Inflammatory macrophage treated with lipopolysaccharide for 1 hour (primary cell): Measurements from ENCODE around the gene CCNI.
"Not testable (repeated sequence)": the region's sequence is repeated elsewhere in the genome, so short reads cannot be mapped to it uniquely, and the experiment has no call there.

Experiments
- DNase-seq, 2 donors: peaks; one replicate each; pipeline ENCODE4 v3.0.0-alpha.2; 2020 to 2022

CCNI gene

GRCh38 chr4:77037736-77038135 lies 38.1 kb downstream of the CCNI start:
- DNase-seq, result no peak

GRCh38 chr4:77037168-77037567 lies 38.6 kb downstream of the CCNI start:
- not testable (repeated sequence) for DNase-seq

- DNase-seq, result no peak
Observed at GRCh38 chr4:77036206-77036605, 39.6 kb downstream of the CCNI start.

GRCh38 chr4:77035153-77035552 lies 40.6 kb downstream of the CCNI start:
- no peak for DNase-seq

- DNase-seq, result no peak
Observed at GRCh38 chr4:77031544-77031943, 44.2 kb downstream of the CCNI start.

GRCh38 chr4:77029757-77030156 lies 46.0 kb downstream of the CCNI start:
- DNase-seq, result not testable (repeated sequence)

GRCh38 chr4:77028246-77028645 lies 47.5 kb downstream of the CCNI start:
- DNase-seq, result no peak

- no peak for DNase-seq
Observed at GRCh38 chr4:77026322-77026704, 49.5 kb downstream of the CCNI start.

- DNase-seq, result no peak
Observed at GRCh38 chr4:77025643-77026321, 50.0 kb downstream of the CCNI start.

GRCh38 chr4:77023920-77024319 lies 51.9 kb downstream of the CCNI start:
- no peak for DNase-seq

GRCh38 chr4:77022560-77023179 lies 53.1 kb downstream of the CCNI start:
- DNase-seq, result no peak

GRCh38 chr4:77021614-77022089 lies 54.1 kb downstream of the CCNI start:
- DNase-seq, result peak in 1 of 2 donors; percentile 50

- DNase-seq, result no peak
Observed at GRCh38 chr4:77020017-77020416, 55.8 kb downstream of the CCNI start.

- DNase-seq, result peak in 1 of 2 donors; percentile 35
Observed at GRCh38 chr4:77015390-77015789, 60.4 kb downstream of the CCNI start.

GRCh38 chr4:77014256-77014655 lies 61.5 kb downstream of the CCNI start:
- no peak for DNase-seq

- no peak for DNase-seq
Observed at GRCh38 chr4:77012726-77013125, 63.1 kb downstream of the CCNI start.

- peak; percentile 20 to 52 for DNase-seq
Observed at GRCh38 chr4:77010841-77011354, 64.9 kb downstream of the CCNI start.

GRCh38 chr4:77009511-77010115 lies 66.2 kb downstream of the CCNI start:
- DNase-seq, result peak; percentile 30 to 36

- DNase-seq, result peak; percentile 84 to 93
Observed at GRCh38 chr4:77007358-77008230, 68.2 kb downstream of the CCNI start.

GRCh38 chr4:77006753-77007353 lies 68.9 kb downstream of the CCNI start:
- no peak for DNase-seq

GRCh38 chr4:77003400-77003799 lies 72.4 kb downstream of the CCNI start:
- no peak for DNase-seq

- DNase-seq, result no peak
Observed at GRCh38 chr4:77002321-77003107, 73.3 kb downstream of the CCNI start.
